Stimulated activated CD8-positive, alpha-beta memory T cell treated with anti-CD3 and anti-CD28 coated beads, Interleukin-15, amount 100 ng/mL, for 48 hours (primary cell): ENCODE data around the gene PLEKHO2.

Experiments
- DNase-seq, 2 donors: peaks; one replicate each; pipeline ENCODE4 v3.0.0-alpha.2; 2020; ENCODE audit warnings: low read depth in 2 of 2

The PLEKHO2 gene

DNA sequence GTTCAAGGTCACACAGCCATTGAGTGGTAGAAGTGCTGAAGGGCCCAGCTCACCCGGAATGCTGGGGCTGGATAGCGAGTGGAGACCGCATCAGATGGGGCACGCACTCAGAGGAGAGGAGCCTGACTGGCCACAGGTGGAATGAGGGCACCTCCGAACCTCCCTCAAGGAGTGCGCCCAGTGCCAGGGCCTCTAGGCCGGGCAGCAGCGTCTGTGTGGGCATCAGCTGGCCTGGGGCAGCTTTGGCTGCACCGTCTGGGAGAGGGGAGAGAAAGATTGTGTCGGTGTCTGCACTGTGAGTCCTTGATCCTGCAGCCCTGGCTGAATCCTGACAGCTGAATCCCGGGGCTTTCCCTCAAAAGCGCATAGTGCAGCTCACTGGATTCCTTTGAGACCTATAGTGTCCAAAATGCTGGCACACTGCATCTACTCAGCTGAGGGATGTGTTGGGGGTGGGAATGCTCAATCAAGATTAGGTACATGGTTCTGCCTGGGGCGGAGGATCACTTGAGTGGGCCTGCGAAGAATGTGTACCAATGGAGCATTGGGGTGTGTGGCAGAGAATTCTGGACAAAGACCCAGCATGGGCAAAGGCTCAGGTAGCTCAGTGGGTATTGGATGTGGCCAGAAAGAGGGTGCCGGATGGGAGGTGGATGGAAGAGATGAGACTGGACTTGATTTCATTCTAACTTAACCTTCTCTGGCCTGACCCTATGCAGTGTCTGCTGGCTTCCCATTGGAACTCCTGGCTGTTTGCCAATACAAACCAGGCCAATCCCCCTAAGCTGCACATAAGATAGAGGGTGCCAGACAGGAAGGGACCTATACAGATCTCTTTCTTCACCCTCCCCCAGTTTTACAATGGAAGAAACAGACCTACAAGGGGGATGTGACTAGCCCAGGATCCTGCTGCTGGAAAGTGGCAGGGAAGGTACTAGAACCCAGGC lies 70.9 kb downstream of the PLEKHO2 start:
- DNase-seq, result no peak

- DNase-seq, result no peak
Measured at GRCh38 chr15:64915518-64916227, 74.0 kb downstream of the PLEKHO2 start.

DNA sequence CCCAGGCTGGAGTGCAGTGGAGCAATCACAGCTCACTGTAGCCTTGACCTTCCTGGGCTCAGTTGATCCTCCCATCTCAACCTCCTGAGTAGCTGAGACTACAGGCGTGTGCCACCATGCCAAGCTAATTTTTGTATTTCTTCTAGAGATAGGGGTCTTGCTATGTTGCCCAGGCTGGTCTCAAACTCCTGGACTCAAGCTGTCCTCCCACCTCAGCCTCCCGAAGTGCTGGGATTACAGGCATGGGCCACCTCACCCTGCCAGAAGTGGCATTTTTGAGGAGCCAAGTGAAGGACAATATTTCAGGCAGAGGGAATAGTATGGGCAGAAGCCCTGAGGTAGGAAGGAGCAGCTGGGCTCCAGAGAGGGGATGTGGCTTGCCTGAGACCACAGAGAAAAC lies 74.7 kb downstream of the PLEKHO2 start:
- no peak for DNase-seq

- DNase-seq, result no peak
Measured at GRCh38 chr15:64917211-64917610, 75.5 kb downstream of the PLEKHO2 start.
